PC-9 (cell line): Measurements from ENCODE around the gene ZMYND11.
A peak's percentile ranks its signal among the peaks of the same experiment; 100 is the strongest.

ENCODE experiments used
- CTCF ChIP-seq: fragments of 200-600 bp; sonication (generic); conservative IDR thresholded peaks from 2 replicates; pipeline ENCODE4 v1.6.1; 2017; ENCODE audit warnings: mixed run types, antibody characterized with exemption, mild to moderate bottlenecking, moderate library complexity
- EZH2 ChIP-seq: fragments of 200-600 bp; sonication (generic); IDR thresholded peaks from 2 replicates; pipeline ENCODE4 v1.8.0; 2017; ENCODE audit warnings: antibody characterized with exemption, low read depth

GRCh38 chr10:137031-137430 is 1.8 kb downstream of the ZMYND11 start:
- TF ChIP-seq EZH2 (no peak), CTCF (peak; percentile 48)
